Gastrocnemius medialis (tissue), 4 donors: ENCODE data around the gene NSDHL. TPM values are rescaled to one million over a fixed set of nuclear protein-coding genes. Genes with fewer than 3 reads are reported as not detected.
"Not testable (repeated sequence)": the region's sequence is repeated elsewhere in the genome, so short reads cannot be mapped to it uniquely, and the experiment has no call there.

Experiments
- ATAC-seq, 2 donors: fragments of 150-250 bp; one replicate each; pipeline ENCODE4 v1.9.1; 2016
- DNase-seq, 2 donors: peaks; one replicate each; pipeline ENCODE4 v3.0.0-alpha.2; 2019
- H3K27ac ChIP-seq, 4 donors: fragments of 200-600 bp; sonication (generic); 1 replicate in 1 of 4; 2 replicates in 3 of 4; pipeline ENCODE4 v1.5.1; 2016 to 2018; ENCODE audit warnings: mild to moderate bottlenecking in 2 of 4, moderate library complexity in 1 of 4
- H3K27me3 ChIP-seq, 3 donors: fragments of 200-600 bp; sonication (generic) in 2 of 3; 1 replicate in 1 of 3; 2 replicates in 2 of 3; pipeline versions ENCODE4 v1.5.1 to v1.6.0; 2016 to 2019; ENCODE audit warnings: mild to moderate bottlenecking in 1 of 3, moderate library complexity in 1 of 3
- H3K36me3 ChIP-seq, 2 donors: fragments of 200-600 bp; sonication (generic) in 1 of 2; one replicate each; pipeline ENCODE4 v1.5.1; 2017 to 2018
- H3K4me1 ChIP-seq, 2 donors: fragments of 200-600 bp; sonication (generic) in 1 of 2; one replicate each; pipeline ENCODE4 v1.5.1; 2016 to 2017; ENCODE audit warnings: mild to moderate bottlenecking in 2 of 2
- H3K4me3 ChIP-seq, 4 donors: fragments of 200-600 bp; sonication (generic) in 3 of 4; 1 replicate in 1 of 4; 2 replicates in 3 of 4; pipeline ENCODE4 v1.5.1; 2016 to 2019; ENCODE audit warnings: mild to moderate bottlenecking in 2 of 4
- H3K9me3 ChIP-seq, 3 donors: fragments of 200-600 bp; sonication (generic) in 2 of 3; 1 replicate in 1 of 3; 2 replicates in 2 of 3; pipeline ENCODE4 v1.5.1; 2016 to 2019
- POLR2A ChIP-seq, 2 donors: fragments of 450-650 bp; IDR thresholded peaks; one replicate each; pipeline ENCODE4 v1.6.1; 2017; ENCODE audit warnings: antibody characterized with exemption in 2 of 2, mild to moderate bottlenecking in 2 of 2, moderate library complexity in 2 of 2
- in situ Hi-C, 4 donors: fragments of 200-750 bp; cut with MboI; loops; one replicate each; pipeline versions ENCODE4 v1.15.0 to v1.8.0; 2017; ENCODE audit warnings: low sequenced_read_pairs in 4 of 4
- intact Hi-C: fragments of 100-400 bp; cut with DNase I; formaldehyde crosslinking; loops from one replicate; pipeline ENCODE4 v1.15.1; 2023; ENCODE audit warnings: low total_unique reads
- total RNA-seq, 4 donors: library from RNA; depleted of rRNA; stranded (reverse); fragments of >200 nt; gene quantifications; one replicate each; pipeline versions ENCODE4 v1.1.0 to v1.2.3, GENCODE V29; 2016
- TF ChIP-seq, protein P1 (sequence below), 5 experiments: fragments of 450-650 bp in 3 of 5; fragments of 200-600 bp in 2 of 5; sonication (generic) in 2 of 5; IDR thresholded peaks in 4 of 5; conservative IDR thresholded peaks in 1 of 5; 1 replicate in 4 of 5; 2 replicates in 1 of 5; pipeline ENCODE4 v1.5.1; 2016 to 2019; ENCODE audit warnings: antibody characterized with exemption in 5 of 5, mild to moderate bottlenecking in 3 of 5, moderate library complexity in 3 of 5

Gene NSDHL
- total RNA-seq, 4 donors from 2014 or later, result 4.6 to 8.8 (median 6.2) TPM

DNA sequence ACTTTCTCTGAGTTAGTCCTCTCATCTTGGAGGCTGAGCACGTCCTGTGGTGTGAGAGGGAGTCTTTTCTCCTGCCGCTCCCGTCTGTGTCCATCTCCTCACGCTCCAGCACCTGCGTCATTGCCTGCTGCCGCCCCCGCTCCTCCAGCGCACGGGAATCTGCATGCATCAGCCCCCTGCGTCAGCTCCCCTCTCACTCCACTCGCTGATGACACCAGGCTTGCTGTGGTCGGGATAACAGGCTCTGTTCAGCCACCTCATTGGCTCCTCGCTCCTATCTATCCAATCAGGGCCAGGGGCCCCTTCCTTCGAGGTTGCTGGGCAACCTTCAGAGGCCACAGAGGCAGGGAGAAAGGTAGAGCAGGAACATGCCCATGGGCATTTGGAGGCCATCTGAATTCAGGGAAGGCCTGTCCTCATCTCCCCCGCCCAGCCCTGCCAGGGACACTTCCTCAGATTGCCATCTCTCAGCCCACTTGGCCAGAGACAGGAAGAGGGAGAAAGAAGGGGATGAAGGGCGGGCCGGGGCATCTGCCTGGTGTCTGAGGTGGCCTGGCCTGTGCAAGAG is 76.3 kb downstream of the NSDHL start:
- TF ChIP-seq POLR2A (IDR thresholded peaks at IDR 0.05), result no peak
- TF ChIP-seq, protein P1, sequence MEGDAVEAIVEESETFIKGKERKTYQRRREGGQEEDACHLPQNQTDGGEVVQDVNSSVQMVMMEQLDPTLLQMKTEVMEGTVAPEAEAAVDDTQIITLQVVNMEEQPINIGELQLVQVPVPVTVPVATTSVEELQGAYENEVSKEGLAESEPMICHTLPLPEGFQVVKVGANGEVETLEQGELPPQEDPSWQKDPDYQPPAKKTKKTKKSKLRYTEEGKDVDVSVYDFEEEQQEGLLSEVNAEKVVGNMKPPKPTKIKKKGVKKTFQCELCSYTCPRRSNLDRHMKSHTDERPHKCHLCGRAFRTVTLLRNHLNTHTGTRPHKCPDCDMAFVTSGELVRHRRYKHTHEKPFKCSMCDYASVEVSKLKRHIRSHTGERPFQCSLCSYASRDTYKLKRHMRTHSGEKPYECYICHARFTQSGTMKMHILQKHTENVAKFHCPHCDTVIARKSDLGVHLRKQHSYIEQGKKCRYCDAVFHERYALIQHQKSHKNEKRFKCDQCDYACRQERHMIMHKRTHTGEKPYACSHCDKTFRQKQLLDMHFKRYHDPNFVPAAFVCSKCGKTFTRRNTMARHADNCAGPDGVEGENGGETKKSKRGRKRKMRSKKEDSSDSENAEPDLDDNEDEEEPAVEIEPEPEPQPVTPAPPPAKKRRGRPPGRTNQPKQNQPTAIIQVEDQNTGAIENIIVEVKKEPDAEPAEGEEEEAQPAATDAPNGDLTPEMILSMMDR (IDR thresholded peaks at IDR 0.05 in 4 of 5, conservative IDR thresholded peaks at IDR 0.05 in 1 of 5), result no peak
- intact Hi-C loops, result no loop called here
- Histone ChIP-seq H3K27ac (no peak overlapping the region), H3K4me3 (no peak overlapping the region), H3K9me3 (no peaks in the 10 kb centered on the region), H3K27me3 (peaks cover 0 to 3% (median 0%) of the 10 kb centered on the region in 3 donors), H3K36me3 (no peaks in the 10 kb centered on the region), H3K4me1 (no peaks in the 10 kb centered on the region)
- no peak for DNase-seq
- in situ Hi-C loops, result no loop called here
- ATAC-seq, result no peak

DNA sequence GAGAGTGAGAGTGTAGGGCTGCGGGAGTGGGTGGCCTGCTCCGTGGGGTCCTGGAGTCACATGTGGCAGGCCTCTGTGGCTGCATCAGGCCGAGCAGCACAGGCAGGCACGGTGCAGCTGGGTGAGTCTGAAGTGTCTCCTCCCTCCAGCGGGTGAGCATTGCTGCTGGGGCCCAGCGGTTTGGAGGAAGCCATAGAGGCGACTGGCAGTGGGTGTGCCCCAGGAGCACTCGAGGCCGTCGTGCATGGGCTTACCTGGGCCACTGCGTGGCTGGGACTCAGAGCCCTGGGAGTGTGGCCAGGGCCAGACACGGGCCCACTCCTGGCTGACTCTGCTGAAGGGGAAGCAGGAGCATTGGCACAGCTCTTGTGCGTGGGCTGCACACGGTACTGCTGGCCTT is 77.6 kb downstream of the NSDHL start:
- TF ChIP-seq, protein P1 (IDR thresholded peaks at IDR 0.05 in 4 of 5, conservative IDR thresholded peaks at IDR 0.05 in 1 of 5), result no peak
- no peak for TF ChIP-seq POLR2A (IDR thresholded peaks at IDR 0.05)
- DNase-seq (no peak), ATAC-seq (no peak)
- in situ Hi-C loops, result no loop called here
- no peaks in the 10 kb centered on the region for H3K4me1 ChIP-seq
- no peaks in the 10 kb centered on the region for H3K9me3 ChIP-seq
- H3K27me3 ChIP-seq, result peaks cover 0 to 3% (median 0%) of the 10 kb centered on the region in 3 donors
- no peaks in the 10 kb centered on the region for H3K36me3 ChIP-seq
- intact Hi-C loops, result no loop called here
- H3K4me3 ChIP-seq, result no peak overlapping the region
- H3K27ac ChIP-seq, result no peak overlapping the region

DNA sequence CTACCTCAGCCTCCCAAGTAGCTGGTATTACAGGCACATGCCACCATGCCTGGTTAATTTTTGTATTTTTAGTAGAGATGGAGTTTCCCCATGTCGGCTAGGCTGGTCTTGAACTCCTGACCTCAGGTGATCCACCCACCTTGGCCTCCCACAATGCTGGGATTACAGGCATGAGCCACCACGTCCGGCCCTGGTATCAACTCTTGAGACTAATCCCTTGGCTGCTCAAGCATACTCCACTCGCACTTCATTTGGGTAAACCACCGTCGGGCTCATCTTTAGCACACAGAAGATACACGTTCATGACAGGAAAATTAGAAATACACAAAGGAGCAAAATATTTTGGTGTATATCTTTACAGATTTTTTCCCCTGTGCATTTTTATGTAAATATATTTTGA is 79.2 kb downstream of the NSDHL start:
- H3K27me3 ChIP-seq, H3K9me3 ChIP-seq, H3K4me1 ChIP-seq, intact Hi-C loops, H3K4me3 ChIP-seq, in situ Hi-C loops, DNase-seq, ATAC-seq, H3K36me3 ChIP-seq, H3K27ac ChIP-seq: not testable (repeated sequence)

DNA sequence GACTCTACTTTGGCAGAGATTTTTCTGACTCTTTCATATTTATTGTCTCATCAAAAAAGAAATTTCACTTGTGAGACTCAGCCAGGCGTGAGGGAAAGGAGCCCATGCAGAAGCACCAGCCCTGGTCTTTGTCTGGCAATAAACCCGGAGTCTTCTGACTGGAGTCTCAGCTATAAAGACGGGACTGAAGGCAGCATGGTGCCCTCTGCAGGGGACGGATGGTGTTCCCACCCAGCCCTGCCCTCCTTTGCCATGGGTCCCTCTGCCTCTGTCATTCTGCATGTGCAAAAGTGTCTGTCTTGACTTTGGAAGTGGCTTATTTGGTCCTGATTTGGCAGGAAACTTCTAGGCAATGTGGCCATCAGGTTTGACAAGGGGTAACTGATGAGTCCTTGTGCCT is 81.2 kb downstream of the NSDHL start:
- no peak for TF ChIP-seq POLR2A (IDR thresholded peaks at IDR 0.05)
- TF ChIP-seq, protein P1 (IDR thresholded peaks at IDR 0.05 in 4 of 5, conservative IDR thresholded peaks at IDR 0.05 in 1 of 5), result no peak
- in situ Hi-C loops, result no loop called here

DNA sequence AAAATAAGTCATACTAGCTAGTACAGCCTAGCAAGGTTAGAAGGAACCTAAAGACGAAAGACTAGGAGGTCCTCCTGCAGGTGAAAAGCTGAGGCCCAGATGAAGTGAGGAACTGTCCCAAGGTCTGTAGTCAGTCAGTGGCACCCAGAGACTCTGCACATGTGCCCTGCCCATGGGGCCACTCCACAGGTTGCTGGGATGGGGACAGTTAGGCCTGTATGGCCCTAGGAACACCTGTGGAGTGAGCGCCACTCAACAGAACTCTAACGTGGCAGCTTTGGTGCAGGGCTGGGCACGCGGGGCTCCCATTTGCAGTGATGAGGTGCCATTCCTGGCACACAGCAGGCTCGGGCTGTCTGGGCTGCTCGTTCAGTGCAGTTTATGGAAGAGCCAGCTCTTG is 81.8 kb downstream of the NSDHL start:
- Histone ChIP-seq H3K27ac (no peak overlapping the region), H3K36me3 (no peaks in the 10 kb centered on the region), H3K4me1 (no peaks in the 10 kb centered on the region), H3K4me3 (no peak overlapping the region), H3K27me3 (no peaks in the 10 kb centered on the region), H3K9me3 (no peaks in the 10 kb centered on the region)
- in situ Hi-C loops (no loop called here), intact Hi-C loops (no loop called here)
- no peak for DNase-seq
- TF ChIP-seq, protein P1 (IDR thresholded peaks at IDR 0.05 in 4 of 5, conservative IDR thresholded peaks at IDR 0.05 in 1 of 5), result no peak
- no peak for TF ChIP-seq POLR2A (IDR thresholded peaks at IDR 0.05)
- no peak for ATAC-seq

More for the DNA sequence above, 81.2 kb downstream of the NSDHL start:
- intact Hi-C loops, result no loop called here
- Histone ChIP-seq H3K4me1 (no peaks in the 10 kb centered on the region), H3K36me3 (no peaks in the 10 kb centered on the region), H3K27ac (no peak overlapping the region), H3K4me3 (no peak overlapping the region), H3K9me3 (no peaks in the 10 kb centered on the region), H3K27me3 (no peaks in the 10 kb centered on the region)
- ATAC-seq, result no peak
- no peak for DNase-seq
